NCI-H524 treated with DMSO at 0.1 percent for 48 hours (cell line): ENCODE data around the gene FCGBP.
"Not testable (repeated sequence)": the region's sequence is repeated elsewhere in the genome, so short reads cannot be mapped to it uniquely, and the experiment has no call there.

Experiments
- DNase-seq: peaks from one replicate; lab custom pipeline; 2025; lab: John Stamatoyannopoulos, UW

Gene FCGBP

DNA sequence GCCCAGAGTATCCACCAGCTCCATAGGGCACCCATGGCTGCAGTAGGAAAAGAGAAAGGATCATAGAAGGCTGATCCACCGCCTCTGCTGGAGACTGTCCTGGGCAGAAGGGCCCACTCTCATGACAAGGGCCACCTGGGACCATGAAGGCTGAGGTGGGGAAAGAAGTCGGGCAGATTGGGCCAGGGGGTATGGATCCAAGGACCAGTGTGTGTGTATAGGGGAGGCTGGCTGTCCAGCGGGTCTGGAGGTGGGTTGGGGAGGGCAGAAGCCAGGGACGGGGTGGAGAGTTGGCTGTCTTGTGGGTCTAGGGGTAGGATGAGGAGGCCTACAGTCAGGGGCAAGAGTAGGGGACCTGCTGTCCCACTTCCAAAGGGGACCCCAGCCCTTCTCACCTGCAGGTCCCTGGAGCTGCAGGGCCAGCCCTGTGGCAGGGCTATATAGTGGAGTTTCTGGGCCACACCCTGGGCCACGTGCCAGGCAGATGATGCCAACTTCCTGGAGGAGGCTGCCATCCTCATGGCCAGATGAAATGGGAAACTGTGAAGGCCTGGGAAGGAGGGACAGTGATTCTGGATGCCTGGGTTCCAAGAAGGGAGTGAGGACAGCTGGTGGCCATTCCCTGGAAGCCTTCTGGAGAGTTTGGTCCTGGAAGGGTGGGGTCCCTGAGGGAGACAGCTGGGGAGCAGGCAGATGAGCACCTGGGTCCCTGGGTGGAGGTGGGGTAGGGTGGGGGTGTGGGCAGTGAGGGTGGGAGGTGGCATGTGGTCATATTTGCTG lies at the start of gene FCGBP:
TSS of gene FCGBP (minus strand) at position 51 of the 780 bp plus-strand sequence.
- no peak for DNase-seq

DNA sequence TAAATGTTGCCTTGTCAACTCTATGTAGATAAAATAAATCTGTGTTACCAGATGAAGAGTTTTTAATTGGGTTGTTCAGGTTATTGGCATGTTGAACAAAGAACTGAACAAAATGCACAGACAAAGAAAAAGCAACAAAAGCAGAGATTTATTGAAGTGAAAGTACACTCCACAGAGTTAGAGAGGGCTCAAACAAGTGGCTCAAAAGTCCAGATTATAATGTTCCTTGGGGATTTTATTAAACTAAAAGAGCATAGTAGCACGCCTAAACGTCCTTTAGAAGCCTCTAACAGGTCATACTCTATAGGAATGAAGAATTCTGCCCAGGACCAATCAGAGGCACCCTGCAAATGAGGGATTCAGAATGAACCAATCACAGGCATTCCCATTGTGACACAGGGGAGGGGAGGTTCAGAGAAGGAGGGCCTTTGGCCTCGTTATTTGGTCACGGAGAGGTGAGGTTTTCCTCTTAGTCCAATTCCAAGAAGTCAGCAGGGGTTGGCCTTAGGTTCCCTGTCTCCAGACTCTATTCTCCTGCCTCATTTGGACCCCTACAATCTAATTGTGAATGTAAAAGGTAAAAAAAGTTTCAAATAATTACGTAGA lies 49.4 kb upstream of the FCGBP start:
- DNase-seq, result no peak

DNA sequence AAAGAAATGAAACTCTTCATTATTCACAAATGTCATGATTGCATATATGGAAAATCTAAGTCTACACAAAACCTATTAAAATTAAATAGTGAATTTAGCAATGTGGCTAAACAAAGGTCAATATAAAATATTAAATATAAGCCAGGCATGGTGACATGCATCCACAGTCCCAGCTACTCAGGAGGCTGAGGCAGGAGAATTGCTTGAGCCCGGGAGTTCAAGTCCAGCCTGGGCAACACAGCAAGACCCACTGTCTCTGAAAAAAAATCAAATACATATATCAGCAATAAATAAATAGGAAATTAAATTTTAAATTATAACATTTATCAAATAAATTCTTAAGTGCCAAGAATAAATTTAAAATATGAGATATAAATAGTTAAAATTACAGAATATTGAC lies 48.4 kb upstream of the FCGBP start:
- DNase-seq, result no peak

DNA sequence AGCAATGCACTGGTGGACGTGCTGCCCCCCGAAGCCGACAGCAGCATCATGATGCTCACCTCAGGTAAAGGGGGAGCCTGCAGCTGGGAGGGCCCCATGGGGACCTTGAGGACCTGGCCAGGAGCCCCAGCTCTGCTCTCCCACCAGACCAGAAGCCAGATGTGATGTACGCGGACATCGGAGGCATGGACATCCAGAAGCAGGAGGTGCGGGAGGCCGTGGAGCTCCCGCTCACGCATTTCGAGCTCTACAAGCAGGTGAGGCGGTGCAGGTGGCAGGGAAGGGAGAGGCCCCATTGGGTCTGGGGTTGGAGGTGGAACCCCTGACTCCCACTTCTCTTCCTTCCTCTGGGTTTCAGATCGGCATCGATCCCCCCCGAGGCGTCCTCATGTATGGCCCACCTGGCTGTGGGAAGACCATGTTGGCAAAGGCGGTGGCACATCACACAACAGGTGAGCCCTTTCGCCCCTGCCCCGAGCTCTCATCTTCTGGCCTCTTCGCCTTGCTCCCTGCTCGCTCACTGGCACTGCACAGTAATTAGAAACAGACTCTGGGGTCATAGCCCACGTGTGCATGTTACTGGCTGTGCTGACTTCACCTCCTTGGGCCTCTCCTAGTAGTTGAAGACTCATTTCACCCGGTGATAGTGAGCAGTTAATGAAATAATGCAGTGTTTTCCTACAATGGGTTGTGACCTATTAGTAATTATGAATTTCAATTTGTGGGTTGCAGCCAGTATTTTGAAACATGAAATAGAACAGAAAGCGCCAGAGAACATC lies 40.1 kb upstream of the FCGBP start:
- no peak for DNase-seq

DNA sequence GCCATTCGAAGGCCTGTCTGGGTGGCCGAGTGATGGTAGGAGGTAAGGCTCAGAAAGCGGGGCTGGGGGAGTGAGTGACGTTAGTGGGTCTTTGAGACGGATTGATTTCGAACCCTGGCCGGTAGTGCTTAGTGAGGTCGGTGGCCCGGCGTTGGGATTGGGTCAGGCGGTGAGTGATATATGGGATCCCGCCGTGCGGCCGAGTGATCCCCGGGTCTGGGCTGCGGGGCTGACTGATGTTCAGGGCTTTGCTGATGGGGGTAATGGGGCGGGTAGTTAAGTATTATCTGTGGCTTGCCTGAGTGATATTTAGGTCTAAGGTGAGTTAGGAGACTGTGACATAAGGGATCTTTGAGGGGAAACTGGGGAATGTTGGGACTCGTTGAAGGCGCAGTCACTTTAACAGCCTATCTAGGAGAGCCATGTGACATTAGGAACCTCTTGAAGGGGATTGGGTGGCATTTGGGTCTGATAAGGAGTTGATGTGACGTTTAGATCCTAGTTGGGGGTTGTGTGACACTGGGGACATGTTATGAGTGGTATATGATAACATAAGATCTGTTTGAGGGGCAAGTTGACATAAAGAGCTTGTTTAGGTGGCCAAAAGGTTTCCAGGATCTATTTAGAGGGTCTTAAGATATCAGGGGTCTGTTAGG lies 37.1 kb upstream of the FCGBP start:
- DNase-seq, result no peak

DNA sequence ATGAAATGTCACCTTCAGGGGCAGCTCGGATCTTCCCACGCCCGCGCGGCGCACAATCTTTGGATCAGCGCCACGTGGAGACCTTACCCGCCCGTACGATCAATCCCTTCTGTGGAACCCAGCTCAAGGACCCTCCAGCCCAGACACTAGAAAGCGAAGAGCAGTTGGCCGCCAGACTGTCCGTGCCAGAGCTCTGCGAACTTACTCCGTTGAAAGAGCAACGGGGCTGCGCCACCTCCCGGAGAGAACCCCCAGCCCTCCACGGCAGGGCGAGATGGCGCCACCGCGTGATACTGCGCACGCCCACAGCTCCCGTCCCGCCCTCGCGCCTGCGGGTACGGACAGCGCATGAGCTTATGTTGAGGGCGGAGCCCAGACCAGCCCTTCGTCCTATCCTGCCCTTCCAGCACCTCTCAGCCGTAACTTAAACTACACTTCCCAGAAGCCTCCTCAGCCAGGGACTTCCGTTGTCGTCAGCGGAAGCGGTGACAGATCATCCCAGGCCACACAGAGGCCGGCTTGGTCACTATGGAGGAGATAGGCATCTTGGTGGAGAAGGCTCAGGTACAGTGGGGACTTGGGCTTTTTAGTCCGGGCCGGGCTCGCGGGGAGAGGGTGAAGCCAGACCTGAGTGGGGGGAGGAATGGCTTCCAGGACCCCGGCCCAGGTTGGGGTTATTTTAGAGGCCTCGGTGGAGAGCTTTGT lies 36.4 kb upstream of the FCGBP start, which contains the start of gene PSMC4:
TSS of gene PSMC4 (plus strand) at position 491 of the 705 bp plus-strand sequence. CDS start at position 529, 38 bp downstream.
- peak; percentile 97 for DNase-seq

DNA sequence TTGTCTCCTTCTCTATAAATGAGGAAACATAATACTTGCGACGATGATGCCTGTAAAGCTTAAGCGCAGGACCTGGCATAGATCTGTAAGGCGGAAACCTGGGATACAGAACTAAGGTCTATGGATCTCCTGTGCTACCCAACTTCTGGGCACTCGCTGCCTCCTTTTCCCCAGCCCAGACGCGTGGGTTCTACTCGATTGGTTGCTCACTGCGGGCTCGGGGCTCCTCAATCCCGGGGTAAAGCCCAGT lies 35.9 kb upstream of the FCGBP start:
- no peak for DNase-seq

DNA sequence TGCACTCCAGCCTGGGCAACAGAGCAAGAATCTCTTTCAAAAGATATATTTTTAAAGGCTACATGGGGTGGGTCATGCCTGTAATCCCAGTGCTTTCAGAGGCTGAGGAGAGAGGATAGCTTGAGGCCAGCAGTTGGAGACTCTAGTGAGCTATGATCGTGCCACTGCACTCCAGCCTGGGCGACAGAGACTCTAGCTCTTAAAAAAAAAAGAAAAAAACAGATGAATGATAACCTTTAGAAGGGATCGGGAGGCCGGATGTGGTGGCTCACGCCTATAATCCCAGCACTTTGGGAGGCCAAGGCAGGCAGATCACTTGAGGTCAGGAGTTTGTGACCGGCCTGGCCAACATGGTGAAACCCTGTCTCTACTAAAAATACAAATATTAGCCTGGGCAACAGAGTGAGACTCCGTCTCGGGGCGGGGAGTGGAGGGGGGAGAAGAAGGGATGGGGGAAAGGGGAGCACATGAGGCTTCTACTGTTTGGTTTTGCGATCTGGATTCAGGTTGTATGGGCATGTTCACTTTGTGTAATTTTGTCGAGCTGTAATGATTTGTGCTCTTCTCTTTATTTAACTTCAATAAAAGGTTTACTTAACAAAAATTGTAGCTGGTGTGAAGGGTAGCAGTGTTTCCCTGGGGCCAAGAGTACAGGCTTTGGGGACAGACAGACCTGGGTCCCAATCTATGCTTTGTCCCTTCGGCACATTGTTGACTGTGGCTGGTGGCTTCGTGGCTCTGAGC lies 35.4 kb upstream of the FCGBP start:
- no peak for DNase-seq

DNA sequence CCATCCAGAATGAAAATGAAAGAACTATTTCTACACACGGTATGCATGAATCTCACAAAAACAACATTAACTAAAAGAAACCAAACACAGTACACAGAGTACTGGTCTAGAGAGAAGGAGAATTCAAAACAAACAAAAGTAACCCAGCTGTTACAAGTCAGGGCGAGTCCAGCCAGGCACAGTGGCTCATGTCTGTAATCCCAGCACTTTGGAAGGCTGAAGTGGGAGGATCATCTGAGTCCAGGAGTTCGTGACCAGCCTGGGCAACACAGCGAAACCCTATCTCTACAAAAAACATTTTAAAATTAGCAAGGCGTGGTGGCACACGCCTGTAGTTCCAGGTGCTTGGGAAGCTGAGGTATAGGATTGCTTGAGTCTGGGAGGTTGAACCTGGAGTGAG lies 34.8 kb upstream of the FCGBP start:
- DNase-seq, result no peak

DNA sequence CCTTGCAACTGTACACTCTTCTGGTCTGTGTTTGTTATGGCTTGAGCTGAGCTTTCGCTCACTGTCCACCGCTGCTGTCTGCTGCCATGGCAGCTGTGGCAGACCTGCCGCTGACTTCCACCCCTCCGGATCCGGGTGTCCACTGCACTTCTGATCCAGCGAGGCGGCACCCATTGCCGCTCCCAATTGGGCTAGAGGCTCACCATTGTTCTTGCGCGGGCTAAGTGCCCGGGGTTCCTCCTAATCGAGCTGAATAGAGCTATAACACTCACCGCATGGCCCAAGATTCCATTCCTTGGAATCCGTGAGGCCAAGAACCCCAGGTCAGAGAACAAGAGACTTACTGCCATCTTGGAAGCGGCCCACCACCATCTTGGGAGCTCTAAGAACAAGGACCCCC lies 34.4 kb upstream of the FCGBP start:
- no peak for DNase-seq

DNA sequence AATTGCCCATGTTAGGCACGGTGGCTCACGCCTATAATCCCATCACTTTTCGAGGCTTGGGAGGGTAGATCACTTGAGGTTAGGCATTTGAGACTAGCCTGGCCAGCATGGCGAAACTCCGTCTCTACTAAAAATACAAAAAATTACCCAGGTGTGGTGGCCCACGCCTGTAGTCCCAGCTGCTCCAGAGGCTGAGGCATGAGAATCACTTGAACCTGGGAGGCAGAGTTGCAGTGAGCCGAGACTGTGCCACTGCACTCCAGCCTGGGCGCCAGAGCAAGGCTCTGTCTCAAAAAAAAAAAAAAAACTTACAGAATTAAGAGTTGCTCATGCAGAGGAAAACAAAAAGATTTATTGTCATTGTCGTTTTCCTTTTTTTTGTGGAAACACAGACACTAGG lies 33.1 kb upstream of the FCGBP start:
- DNase-seq, result no peak

DNA sequence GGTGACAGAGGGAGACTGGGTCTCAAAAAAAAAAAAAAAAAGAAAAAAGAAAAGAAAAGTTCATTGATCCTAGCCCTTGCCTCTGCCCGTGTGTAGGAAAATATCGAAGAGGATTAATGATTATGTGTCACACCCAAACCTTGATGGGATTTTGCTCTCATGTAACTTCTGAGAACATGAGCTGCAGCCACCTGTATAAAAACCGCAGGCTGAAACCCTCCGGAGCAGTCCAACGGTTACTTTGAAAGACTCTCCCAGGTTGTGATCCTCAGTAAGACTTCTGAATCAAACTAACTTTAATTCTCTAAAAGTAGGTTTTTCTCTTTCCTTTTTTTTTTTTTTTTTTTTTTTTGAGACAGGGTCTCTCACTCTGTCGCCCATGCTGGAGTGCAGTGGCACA lies 32.2 kb upstream of the FCGBP start:
- DNase-seq, result no peak

DNA sequence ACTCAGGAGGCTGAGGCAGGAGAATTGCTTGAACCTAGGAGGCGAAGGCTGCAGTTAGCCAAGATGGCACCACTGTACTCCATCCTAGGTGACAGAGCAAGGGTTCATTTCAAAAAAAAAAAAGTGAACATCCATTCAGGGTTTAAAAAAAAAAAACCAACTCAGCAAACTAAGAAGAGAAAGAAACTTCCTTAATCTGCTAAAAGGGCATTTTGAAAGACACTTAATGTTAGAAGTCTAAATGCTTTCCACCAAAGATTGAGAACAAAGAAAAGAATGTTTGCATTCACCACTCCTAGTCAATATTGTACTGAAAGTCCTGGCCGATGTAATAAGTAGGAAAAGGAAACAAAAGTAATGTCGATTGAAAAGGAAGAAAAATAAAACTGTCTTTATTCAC lies 29.5 kb upstream of the FCGBP start:
- DNase-seq, result no peak

DNA sequence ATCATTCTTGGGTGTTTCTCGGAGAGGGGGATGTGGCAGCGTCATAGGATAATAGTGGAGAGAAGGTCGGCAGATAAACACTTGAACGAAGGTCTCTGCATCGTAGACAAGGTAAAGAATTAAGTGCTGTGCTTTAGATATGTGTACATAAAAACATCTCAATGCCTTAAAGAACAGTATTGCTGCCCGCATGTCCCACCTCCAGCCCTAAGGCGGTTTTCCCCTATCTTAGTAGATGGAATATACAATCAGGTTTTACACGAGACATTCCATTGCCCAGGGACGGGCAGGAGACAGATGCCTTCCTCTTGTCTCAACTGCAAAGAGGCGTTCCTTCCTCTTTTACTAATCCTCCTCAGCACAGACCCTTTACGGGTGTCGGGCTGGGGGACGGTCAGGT lies 25.0 kb upstream of the FCGBP start:
- DNase-seq, result not testable (repeated sequence)

DNA sequence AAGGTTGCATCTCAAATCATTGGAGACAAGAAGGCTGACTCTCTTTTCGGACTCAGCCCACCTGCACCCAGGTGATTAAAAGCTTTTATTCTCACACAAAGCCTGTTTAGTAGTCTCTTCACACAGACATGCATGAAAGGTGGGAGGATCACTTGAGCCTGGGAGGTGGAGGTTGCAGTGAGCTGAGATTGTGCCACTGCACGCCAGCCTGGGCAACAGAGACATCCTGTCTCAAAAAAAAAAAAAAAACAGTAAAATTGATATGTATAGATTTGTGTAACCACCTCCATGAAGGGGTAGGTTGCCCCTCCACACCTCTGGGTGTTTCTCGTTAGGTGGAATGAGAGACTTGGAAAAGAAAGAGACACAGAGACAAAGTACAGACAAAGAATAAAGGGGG lies 24.5 kb upstream of the FCGBP start:
- DNase-seq, result not testable (repeated sequence)

DNA sequence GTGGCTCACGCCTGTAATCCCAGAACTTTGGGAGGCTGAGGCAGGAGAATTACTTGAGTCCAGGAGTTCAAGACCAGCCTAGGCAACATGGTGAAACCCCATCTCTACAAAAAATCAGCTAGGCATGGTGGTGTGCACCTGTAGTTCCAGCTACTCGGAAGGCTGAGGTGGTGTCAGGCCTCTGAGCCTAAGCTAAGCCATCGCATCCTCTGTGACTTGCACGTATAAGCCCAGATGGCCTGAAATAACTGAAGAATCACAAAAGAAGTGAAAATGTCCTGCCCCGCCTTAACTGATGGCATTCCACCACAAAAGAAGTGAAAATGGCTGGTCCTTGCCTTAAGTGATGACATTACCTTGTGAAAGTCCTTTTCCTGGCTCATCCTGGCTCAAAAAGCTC lies 23.5 kb upstream of the FCGBP start:
- not testable (repeated sequence) for DNase-seq

DNA sequence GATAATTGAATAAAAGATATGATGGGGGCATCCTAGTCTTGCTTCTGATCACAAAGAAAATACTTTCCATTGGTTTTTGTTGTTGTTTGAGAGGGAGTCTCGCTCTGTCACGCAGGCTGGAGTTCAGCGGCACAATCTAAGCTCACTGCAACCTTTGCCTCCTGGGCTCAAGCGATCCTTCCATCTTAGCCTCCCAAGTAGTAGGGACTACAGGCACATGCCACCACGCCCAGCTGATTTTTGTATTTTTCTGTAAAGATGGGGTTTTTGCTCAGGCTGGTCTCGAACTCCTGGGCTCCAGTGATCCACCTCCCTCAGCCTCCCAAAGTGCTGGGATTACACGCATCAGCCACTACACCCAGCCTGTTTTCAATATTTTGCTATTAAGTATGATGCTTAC lies 19.5 kb upstream of the FCGBP start:
- DNase-seq, result no peak

DNA sequence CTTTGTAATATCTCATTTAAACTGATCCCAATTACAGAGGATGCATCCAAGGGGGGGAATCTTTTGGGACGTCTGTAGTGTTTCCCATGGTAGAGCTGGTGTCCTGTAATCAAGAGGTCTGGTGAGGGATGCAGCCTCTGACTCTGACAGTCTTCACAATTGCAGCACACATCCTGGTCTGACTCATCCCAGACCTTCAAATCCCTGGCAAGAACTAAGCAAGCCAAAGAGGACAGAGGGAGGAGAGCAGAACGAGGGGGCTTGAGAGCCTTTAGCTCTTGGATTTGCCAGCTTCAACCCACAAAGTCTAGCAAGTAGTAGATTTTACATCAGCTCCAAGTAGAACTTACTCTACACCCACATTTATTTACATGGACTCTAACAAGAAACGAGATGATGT lies 17.3 kb upstream of the FCGBP start:
- no peak for DNase-seq

DNA sequence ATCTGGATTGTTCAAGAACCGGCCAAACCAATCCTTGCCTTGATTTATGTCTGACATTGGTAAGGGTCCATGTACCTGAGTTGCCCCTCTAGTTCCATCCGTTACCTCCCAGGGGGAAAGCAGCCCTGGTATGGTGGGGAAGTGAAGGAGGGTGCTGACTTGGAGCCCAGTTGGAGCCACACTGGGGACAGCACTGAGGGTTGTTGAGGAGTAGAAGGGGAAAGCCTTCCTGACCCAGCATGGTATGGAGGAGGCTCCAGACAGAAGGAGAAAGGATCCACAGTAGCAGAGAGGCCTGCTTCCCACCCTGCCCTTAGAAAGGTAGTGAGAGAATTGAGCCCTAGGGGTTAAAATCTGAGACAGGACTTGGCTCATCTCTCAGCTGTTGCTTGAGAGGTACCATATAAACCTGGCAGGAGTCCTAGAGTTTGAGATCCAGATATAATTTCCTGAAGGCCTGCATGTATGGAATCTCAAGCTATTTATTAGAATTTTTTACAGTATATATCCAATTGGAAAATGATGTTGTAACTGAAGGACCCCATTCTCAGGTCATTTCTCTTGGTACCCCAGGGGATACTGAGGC lies 16.7 kb upstream of the FCGBP start:
- no peak for DNase-seq

DNA sequence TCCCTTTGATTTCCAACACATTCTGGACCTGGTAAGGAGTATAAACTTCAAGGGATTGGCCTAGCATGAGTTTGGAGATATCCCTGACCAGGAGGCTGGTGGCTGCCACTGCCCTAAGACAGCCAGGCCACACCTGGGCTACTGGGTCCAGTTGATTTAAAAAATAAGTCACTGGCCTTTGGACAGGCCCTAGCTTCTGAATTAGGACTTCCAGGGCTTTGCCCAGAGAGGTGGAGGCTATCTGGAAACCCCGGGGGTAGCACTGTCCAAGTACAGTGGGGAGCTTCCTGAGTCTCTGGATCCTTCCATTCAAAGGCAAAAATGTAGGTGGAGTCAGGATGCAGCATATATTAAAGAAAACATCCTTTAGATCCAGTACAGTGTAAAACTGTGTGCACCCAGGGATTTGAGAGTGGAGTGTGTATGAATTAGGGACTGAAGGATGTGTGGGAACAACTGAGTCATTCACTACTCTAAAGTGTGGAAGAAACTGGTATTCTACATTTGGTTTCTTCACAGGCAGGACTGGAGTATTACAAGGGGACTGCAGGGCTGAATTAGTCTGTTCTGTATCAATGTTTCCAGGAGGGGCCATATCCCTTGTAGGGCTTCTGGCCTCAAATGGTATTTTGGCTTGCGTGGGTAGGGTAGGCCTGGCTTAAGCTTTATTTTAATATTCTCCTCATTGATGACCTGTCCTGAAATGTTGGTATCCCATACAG lies 14.8 kb upstream of the FCGBP start:
- DNase-seq, result no peak
